Measurements from ENCODE around the gene TAF11L14.
"Not testable (repeated sequence)": the region's sequence is repeated elsewhere in the genome, so short reads cannot be mapped to it uniquely, and the experiment has no call there.

Gene TAF11L14

GRCh38 chr5:17620627-17621026 lies 13.6 kb upstream of the TAF11L14 start:
- TF ChIP-seq ZBTB7A (IDR thresholded peaks at IDR 0.05; ENCODE audit: low read depth) (no peak), EP300 (IDR thresholded peaks at IDR 0.05; ENCODE audit: borderline replicate concordance) (no peak), FOXM1 (IDR thresholded peaks at IDR 0.05; ENCODE audit: borderline replicate concordance, low read depth) (no peak), RAD21 (IDR thresholded peaks at IDR 0.05; ENCODE audit: low read depth) (no peak), NFIC (IDR thresholded peaks at IDR 0.05) (no peak), REST (IDR thresholded peaks at IDR 0.05; ENCODE audit: low read depth) (no peak), TEAD4 (IDR thresholded peaks at IDR 0.05) (no peak), TCF12 (IDR thresholded peaks at IDR 0.05; ENCODE audit: low read depth) (no peak)

- no peak for TF ChIP-seq ZBTB7A (IDR thresholded peaks at IDR 0.05; ENCODE audit: low read depth)
- no peak for TF ChIP-seq MAX (IDR thresholded peaks at IDR 0.05)
- no peak for TF ChIP-seq TEAD4 (IDR thresholded peaks at IDR 0.05)
- no peak for TF ChIP-seq EGR1 (IDR thresholded peaks at IDR 0.05)
- no peak for TF ChIP-seq EP300 (IDR thresholded peaks at IDR 0.05; ENCODE audit: borderline replicate concordance)
- no peak for TF ChIP-seq YY1 (IDR thresholded peaks at IDR 0.05; ENCODE audit: low read depth)
- no peak for TF ChIP-seq RAD21 (IDR thresholded peaks at IDR 0.05; ENCODE audit: low read depth)
Observed at GRCh38 chr5:17625686-17626085, 8.6 kb upstream of the TAF11L14 start.

- TF ChIP-seq REST, CREB1, ZBTB7A (IDR thresholded peaks at IDR 0.05; ENCODE audit: low read depth): not testable (repeated sequence)
Observed at GRCh38 chr5:17631788-17632187, 2.5 kb upstream of the TAF11L14 start, which contains the start of gene TAF11L13. TSS of gene TAF11L13 (plus strand) at chr5:17632088.

- no peak for TF ChIP-seq CEBPB (IDR thresholded peaks at IDR 0.05)
- no peak for TF ChIP-seq USF1 (IDR thresholded peaks at IDR 0.05)
- no peak for TF ChIP-seq MAX (IDR thresholded peaks at IDR 0.05)
- no peak for TF ChIP-seq TEAD4 (IDR thresholded peaks at IDR 0.05)
- TF ChIP-seq EGR1 (IDR thresholded peaks at IDR 0.05), result no peak
- TF ChIP-seq EP300 (IDR thresholded peaks at IDR 0.05; ENCODE audit: borderline replicate concordance), result no peak
- TF ChIP-seq TCF12 (IDR thresholded peaks at IDR 0.05; ENCODE audit: low read depth), result no peak
- no peak for TF ChIP-seq RAD21 (IDR thresholded peaks at IDR 0.05; ENCODE audit: low read depth)
- no peak for TF ChIP-seq REST (IDR thresholded peaks at IDR 0.05; ENCODE audit: low read depth)
- no peak for TF ChIP-seq TAF1 (IDR thresholded peaks at IDR 0.05; ENCODE audit: low read depth)
Observed at GRCh38 chr5:17655921-17656320, 21.7 kb downstream of the TAF11L14 start.

- TF ChIP-seq NFIC (IDR thresholded peaks at IDR 0.05), result no peak
- TF ChIP-seq TAF1 (IDR thresholded peaks at IDR 0.05; ENCODE audit: low read depth), result no peak
- no peak for TF ChIP-seq USF1 (IDR thresholded peaks at IDR 0.05)
- no peak for TF ChIP-seq REST (IDR thresholded peaks at IDR 0.05; ENCODE audit: low read depth)
- TF ChIP-seq CREB1 (IDR thresholded peaks at IDR 0.05; ENCODE audit: low read depth), result no peak
- TF ChIP-seq TCF12 (IDR thresholded peaks at IDR 0.05; ENCODE audit: low read depth), result no peak
- no peak for TF ChIP-seq ZBTB7A (IDR thresholded peaks at IDR 0.05; ENCODE audit: low read depth)
- TF ChIP-seq EP300 (IDR thresholded peaks at IDR 0.05; ENCODE audit: borderline replicate concordance), result no peak
- no peak for TF ChIP-seq CEBPB (IDR thresholded peaks at IDR 0.05)
- no peak for TF ChIP-seq RAD21 (IDR thresholded peaks at IDR 0.05; ENCODE audit: low read depth)
- TF ChIP-seq MAX (IDR thresholded peaks at IDR 0.05), result no peak
Observed at GRCh38 chr5:17663182-17663581, 28.9 kb downstream of the TAF11L14 start.

All from Ishikawa (cell line).